GM12872 (cell line): ENCODE results near the gene EPHA8.

Source experiments
- CTCF ChIP-seq: IDR thresholded peaks from 3 replicates; pipeline ENCODE4 v1.5.1; 2011; ENCODE audit warnings: low read depth, mild to moderate bottlenecking, low read length, moderate library complexity; ENCODE audit not compliant: insufficient read depth

Gene EPHA8

DNA sequence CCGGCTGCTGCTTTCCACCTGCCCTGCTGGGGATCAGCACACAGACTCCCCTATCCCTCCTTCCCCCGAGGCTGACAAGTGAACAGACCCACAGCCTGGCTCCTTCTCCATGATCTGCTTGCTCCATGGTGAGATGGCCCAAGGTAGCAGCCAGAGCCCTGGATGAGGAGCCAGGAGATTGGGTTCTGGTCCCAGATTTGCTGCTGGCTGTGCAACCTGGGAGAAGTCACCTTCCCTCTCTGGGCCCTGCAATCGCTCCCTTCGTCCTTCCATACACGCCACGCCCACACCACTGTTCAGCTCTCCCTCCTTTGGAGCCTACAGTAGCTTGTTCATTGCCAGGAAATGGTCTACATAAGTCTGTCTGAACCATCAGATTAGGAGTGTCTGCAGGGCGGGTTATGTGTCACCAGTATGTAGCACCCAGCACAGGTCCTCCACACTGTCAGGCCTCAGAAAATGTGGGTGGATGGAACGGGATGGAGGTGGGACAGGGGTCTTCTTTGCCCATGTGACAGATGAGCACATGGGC lies 9.2 kb upstream of the EPHA8 start:
- no peak for TF ChIP-seq CTCF

DNA sequence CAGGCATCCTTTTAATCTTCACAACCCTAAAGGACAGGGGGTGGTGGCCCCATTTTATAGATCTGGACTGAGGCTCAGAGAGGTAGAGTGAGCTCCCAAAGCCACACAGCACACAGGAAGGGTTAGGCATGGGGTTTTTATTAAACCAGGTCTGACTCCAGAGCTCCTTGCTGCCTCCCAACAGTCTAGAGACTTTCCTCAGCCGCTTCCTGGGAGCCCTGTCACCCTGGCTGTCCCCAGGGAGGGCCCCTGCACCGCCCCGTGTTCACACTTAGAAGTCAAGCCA lies 8.0 kb upstream of the EPHA8 start:
- TF ChIP-seq CTCF = no peak

- no peak for TF ChIP-seq CTCF
These were observed 6.7 kb upstream of the EPHA8 start for GRCh38 chr1:22556391-22557104.

DNA sequence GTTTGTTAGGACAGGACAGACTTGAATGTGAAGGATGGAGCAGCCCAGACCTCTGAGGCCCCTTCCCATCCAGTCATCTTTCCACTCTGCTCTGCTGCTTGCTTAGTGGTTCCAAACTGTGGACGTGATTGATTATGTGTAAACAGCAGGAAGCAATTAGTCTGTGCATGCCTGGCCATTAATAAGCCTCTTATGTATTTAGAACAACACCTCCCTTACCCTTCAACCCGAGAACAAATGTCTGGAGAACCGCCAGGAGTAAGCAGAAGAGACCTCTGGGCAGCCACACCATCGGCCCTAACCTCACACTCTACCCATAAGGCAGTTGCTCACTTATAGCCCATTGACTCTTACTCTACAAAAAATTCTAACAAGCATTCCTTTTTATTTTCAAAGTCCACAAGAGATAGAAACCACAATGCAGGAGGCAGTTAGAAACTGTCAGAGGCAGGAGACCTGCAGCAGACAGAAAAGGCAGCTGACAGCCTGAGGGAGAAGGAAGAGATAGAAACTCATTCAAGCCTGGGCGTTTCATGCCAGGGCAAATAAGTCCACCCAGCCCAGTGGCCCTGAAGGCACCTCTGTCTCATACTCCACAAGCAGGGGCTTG lies 5.8 kb upstream of the EPHA8 start:
- TF ChIP-seq CTCF = no peak

DNA sequence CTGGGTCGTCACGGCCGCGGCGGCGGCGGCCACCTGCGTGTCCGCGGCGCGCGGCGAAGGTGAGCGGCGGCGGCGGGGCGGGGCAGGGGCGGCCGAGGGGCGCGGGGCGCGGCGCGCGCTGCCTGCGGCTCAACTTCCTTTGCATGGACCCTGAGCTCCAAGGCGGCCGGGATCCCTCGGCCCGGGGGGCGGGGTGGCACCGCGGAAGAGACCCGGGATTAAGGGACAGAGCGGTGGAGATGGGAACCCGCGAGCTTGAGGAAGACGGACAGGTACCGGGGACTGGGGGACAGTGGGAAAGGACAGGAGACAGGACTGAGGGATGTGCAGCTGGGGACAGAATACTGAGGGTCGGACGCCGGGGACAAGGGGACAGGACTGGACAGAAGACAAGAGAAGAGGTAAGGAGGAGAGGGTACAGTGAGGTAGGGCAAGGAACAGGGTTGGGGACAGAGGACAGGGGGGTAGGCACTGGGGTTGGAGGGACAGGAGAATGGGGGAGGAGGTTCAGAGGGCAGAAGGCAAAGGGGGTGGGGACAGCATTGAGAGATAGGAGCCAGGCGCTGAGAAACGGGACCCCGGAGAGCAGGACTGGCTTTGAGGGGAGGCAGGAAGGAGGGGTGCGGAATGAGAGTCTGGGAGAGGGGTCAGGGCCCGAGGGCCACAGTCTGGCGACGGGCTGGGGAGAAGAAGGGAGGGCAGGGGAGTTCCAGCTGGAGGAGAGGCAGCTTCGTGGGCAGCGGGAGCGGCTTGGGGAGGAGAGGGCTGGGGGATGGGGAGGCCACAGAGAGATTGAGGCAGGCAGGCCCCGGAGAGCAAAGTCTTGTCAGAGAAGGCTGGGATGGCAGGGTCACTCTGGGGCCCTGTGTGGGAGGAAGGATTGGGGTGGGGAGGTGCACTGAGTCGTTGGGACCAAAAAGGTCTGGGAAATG lies 648 bp downstream of the EPHA8 start:
- TF ChIP-seq CTCF = no peak

- TF ChIP-seq CTCF = no peak
These were observed 2.9 kb downstream of the EPHA8 start for GRCh38 chr1:22566161-22566560.

- no peak for TF ChIP-seq CTCF
These were observed 3.9 kb downstream of the EPHA8 start for GRCh38 chr1:22567197-22567596.
